Ovary (tissue), 3 donors: ENCODE results near the gene VIM.

Experiments
- EP300 ChIP-seq: sonication (generic); formaldehyde crosslinking; IDR thresholded peaks from one replicate; pipeline ENCODE4 v1.6.1; 2017; ENCODE audit warnings: antibody characterized with exemption
- POLR2A ChIP-seq: fragments of 450-650 bp; IDR thresholded peaks from one replicate; pipeline ENCODE4 v1.6.1; 2017; ENCODE audit warnings: antibody characterized with exemption, mild to moderate bottlenecking, moderate library complexity
- TF ChIP-seq, protein P1 (sequence below), 3 donors: fragments of 450-650 bp in 2 of 3; fragments of 200-600 bp in 1 of 3; IDR thresholded peaks; one replicate each; pipeline versions ENCODE4 v1.5.1 to v1.8.0; 2016 to 2022; ENCODE audit warnings: antibody characterized with exemption in 3 of 3, mild to moderate bottlenecking in 1 of 3
- donor health status: DM: no; HTN: no; CAD: no.

DNA sequence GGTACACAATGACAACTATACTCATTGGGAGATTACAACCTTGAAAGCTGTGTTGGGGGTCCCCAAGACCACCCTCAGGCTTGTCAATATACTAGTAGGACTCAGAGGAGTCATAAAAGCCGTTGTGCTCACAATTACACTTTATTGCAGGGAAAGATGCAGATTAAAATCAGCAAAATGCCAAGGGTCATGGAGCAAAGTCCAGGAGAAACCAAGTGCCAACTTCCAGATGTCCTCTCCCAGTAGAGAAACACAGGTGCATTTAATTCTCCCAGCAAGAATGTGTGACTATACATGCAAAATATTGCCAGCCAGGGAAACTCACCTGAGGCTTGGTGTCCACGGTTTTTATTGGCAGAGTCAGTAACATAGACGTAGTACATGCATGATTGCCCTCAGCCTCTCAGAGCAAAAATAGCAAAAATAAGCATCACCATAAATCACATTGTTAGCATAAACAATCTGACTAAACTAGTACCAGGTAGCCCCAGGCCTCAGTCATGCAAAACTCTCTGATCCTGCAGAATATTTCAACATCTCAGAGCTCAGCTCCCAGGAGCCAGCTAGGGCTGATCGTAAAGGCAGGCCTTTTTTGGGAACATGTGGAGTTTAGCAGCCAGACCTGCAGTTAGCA is 50.7 kb downstream of the VIM start:
- TF ChIP-seq, protein P1, sequence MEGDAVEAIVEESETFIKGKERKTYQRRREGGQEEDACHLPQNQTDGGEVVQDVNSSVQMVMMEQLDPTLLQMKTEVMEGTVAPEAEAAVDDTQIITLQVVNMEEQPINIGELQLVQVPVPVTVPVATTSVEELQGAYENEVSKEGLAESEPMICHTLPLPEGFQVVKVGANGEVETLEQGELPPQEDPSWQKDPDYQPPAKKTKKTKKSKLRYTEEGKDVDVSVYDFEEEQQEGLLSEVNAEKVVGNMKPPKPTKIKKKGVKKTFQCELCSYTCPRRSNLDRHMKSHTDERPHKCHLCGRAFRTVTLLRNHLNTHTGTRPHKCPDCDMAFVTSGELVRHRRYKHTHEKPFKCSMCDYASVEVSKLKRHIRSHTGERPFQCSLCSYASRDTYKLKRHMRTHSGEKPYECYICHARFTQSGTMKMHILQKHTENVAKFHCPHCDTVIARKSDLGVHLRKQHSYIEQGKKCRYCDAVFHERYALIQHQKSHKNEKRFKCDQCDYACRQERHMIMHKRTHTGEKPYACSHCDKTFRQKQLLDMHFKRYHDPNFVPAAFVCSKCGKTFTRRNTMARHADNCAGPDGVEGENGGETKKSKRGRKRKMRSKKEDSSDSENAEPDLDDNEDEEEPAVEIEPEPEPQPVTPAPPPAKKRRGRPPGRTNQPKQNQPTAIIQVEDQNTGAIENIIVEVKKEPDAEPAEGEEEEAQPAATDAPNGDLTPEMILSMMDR (IDR thresholded peaks at IDR 0.05) = no peak
- no peak for TF ChIP-seq POLR2A
- no peak for TF ChIP-seq EP300
